Measurements from ENCODE around the gene GLA.

Gene GLA

GRCh38 chrX:101395789-101396188, 11.9 kb downstream of the GLA start:
- DNase-seq, result no peak

- no peak for DNase-seq
Observed at GRCh38 chrX:101394372-101394771, 13.4 kb downstream of the GLA start.

GRCh38 chrX:101393530-101394305, 14.0 kb downstream of the GLA start:
- no peak for DNase-seq

- DNase-seq, result no peak
Observed at GRCh38 chrX:101391831-101392230, 15.9 kb downstream of the GLA start.

- peak; percentile 92 to 96 for DNase-seq
Observed at GRCh38 chrX:101390664-101391525, 16.8 kb downstream of the GLA start, which contains the start of gene RPL36A. Gene RPL36A, plus strand, starts transcription at chrX:101391011. Its CDS starts 33 bp downstream, at chrX:101391044.

- DNase-seq, result no peak
Observed at GRCh38 chrX:101388604-101389003, 19.1 kb downstream of the GLA start.

- DNase-seq, result no peak
Observed at GRCh38 chrX:101386542-101386885, 21.2 kb downstream of the GLA start.

GRCh38 chrX:101385795-101386541, 21.8 kb downstream of the GLA start, which contains the start of gene BTK:
Gene BTK, minus strand, starts transcription at chrX:101386191. Its CDS starts 10,907 bp downstream, at chrX:101375284.
- DNase-seq, result no peak

- DNase-seq, result no peak
Observed at GRCh38 chrX:101385026-101385684, 22.6 kb downstream of the GLA start.

- no peak for DNase-seq
Observed at GRCh38 chrX:101383679-101384205, 24.0 kb downstream of the GLA start.

- DNase-seq, result no peak
Observed at GRCh38 chrX:101377547-101377946, 30.2 kb downstream of the GLA start.

- DNase-seq, result no peak
Observed at GRCh38 chrX:101370888-101371504, 36.7 kb downstream of the GLA start.

- no peak for DNase-seq
Observed at GRCh38 chrX:101369687-101370086, 38.0 kb downstream of the GLA start.

GRCh38 chrX:101368800-101369199, 38.9 kb downstream of the GLA start:
- DNase-seq, result no peak

GRCh38 chrX:101365301-101365795, 42.4 kb downstream of the GLA start:
- no peak for DNase-seq

GRCh38 chrX:101362757-101363156, 45.0 kb downstream of the GLA start:
- DNase-seq, result no peak

- DNase-seq, result no peak
Observed at GRCh38 chrX:101362116-101362515, 45.6 kb downstream of the GLA start.

GRCh38 chrX:101360390-101360789, 47.3 kb downstream of the GLA start:
- no peak for DNase-seq

GRCh38 chrX:101359966-101360365, 47.8 kb downstream of the GLA start:
- DNase-seq, result no peak

- DNase-seq, result no peak
Observed at GRCh38 chrX:101357166-101357795, 50.4 kb downstream of the GLA start.

- no peak for DNase-seq
Observed at GRCh38 chrX:101349193-101349562, 58.5 kb downstream of the GLA start.

Measured in NCI-H2081 (cell line).